BLaER1 (cell line): ENCODE results near the gene SNX22.
"Not testable (repeated sequence)": the region's sequence is repeated elsewhere in the genome, so short reads cannot be mapped to it uniquely, and the experiment has no call there.

Source experiments
- H3K27ac ChIP-seq: shearing (Covaris generic); formaldehyde crosslinking; 2 replicates; pipeline ENCODE4 v1.8.1; 2022
- H3K27me3 ChIP-seq: shearing (Covaris generic); formaldehyde crosslinking; 2 replicates; pipeline ENCODE4 v1.8.1; 2022
- H3K36me3 ChIP-seq: shearing (Covaris generic); formaldehyde crosslinking; 2 replicates; pipeline ENCODE4 v1.8.1; 2022
- H3K4me1 ChIP-seq: shearing (Covaris generic); formaldehyde crosslinking; 2 replicates; pipeline ENCODE4 v1.8.1; 2022
- H3K4me2 ChIP-seq: shearing (Covaris generic); formaldehyde crosslinking; 2 replicates; pipeline ENCODE4 v1.8.1; 2022
- H3K4me3 ChIP-seq: shearing (Covaris generic); formaldehyde crosslinking; 2 replicates; pipeline ENCODE4 v1.8.1; 2022
- H3K9ac ChIP-seq: shearing (Covaris generic); formaldehyde crosslinking; 2 replicates; pipeline ENCODE4 v1.8.1; 2022
- H3K9me3 ChIP-seq: shearing (Covaris generic); formaldehyde crosslinking; 2 replicates; pipeline ENCODE4 v1.8.1; 2022
- H4K20me1 ChIP-seq: shearing (Covaris generic); formaldehyde crosslinking; 2 replicates; pipeline ENCODE4 v1.8.1; 2022
- Cebpa-rat ChIP-seq: shearing (Covaris generic); IDR thresholded peaks from 2 replicates; pipeline ENCODE4 v1.8.1; 2022

SNX22 gene

GRCh38 chr15:64151727-64152506 is at the start of gene SNX22:
TSS of gene SNX22 (plus strand) at chr15:64151731. CDS start at chr15:64151776, 45 bp downstream.
- Histone ChIP-seq H3K9me3 (no peaks in the 10 kb centered on the region), H3K4me3 (peak within 1 kb of the TSS; percentile 95), H3K27me3 (no peaks in the 10 kb centered on the region), H3K4me1 (peaks cover 54% of the 10 kb centered on the region), H3K36me3 (peaks cover 33% of the 10 kb centered on the region), H3K9ac (peak within 1 kb of the TSS; percentile 97), H3K27ac (peak within 1 kb of the TSS; percentile 98), H3K4me2 (peak within 1 kb of the TSS; percentile 97), H4K20me1 (peaks cover 34% of the 10 kb centered on the region)
- TF ChIP-seq Cebpa-rat = no peak

GRCh38 chr15:64102497-64102896 is 49.0 kb upstream of the SNX22 start:
- Histone ChIP-seq H4K20me1 (peaks cover 100% of the 10 kb centered on the region), H3K27me3 (no peaks in the 10 kb centered on the region), H3K4me3 (no peak overlapping the region), H3K27ac (no peak overlapping the region), H3K4me1 (peaks cover 35% of the 10 kb centered on the region), H3K4me2 (no peak overlapping the region), H3K9me3 (peaks cover 6% of the 10 kb centered on the region), H3K36me3 (peaks cover 37% of the 10 kb centered on the region), H3K9ac (no peak overlapping the region)
- TF ChIP-seq Cebpa-rat = no peak

GRCh38 chr15:64105113-64105704 is 46.3 kb upstream of the SNX22 start:
- H3K27me3 ChIP-seq = no peaks in the 10 kb centered on the region
- peaks cover 24% of the 10 kb centered on the region for H3K4me1 ChIP-seq
- H3K27ac ChIP-seq = no peak overlapping the region
- H3K9ac ChIP-seq = no peak overlapping the region
- no peak for TF ChIP-seq Cebpa-rat
- H3K4me3 ChIP-seq = no peak overlapping the region
- peaks cover 33% of the 10 kb centered on the region for H3K36me3 ChIP-seq
- H3K4me2 ChIP-seq = no peak overlapping the region
- peaks cover 100% of the 10 kb centered on the region for H4K20me1 ChIP-seq
- H3K9me3 ChIP-seq = peaks cover 6% of the 10 kb centered on the region

- H4K20me1 ChIP-seq = peaks cover 100% of the 10 kb centered on the region
- no peak for TF ChIP-seq Cebpa-rat
- H3K36me3 ChIP-seq = peaks cover 29% of the 10 kb centered on the region
- H3K4me1 ChIP-seq = peaks cover 28% of the 10 kb centered on the region
- peaks cover 4% of the 10 kb centered on the region for H3K9me3 ChIP-seq
- no peak overlapping the region for H3K27ac ChIP-seq
- H3K9ac ChIP-seq = no peak overlapping the region
- H3K4me2 ChIP-seq = no peak overlapping the region
- H3K27me3 ChIP-seq = no peaks in the 10 kb centered on the region
- no peak overlapping the region for H3K4me3 ChIP-seq
These were observed 44.2 kb upstream of the SNX22 start for GRCh38 chr15:64107337-64107736.

GRCh38 chr15:64110108-64110701 is 41.3 kb upstream of the SNX22 start:
- H3K9me3 ChIP-seq, H3K9ac ChIP-seq, H3K27me3 ChIP-seq, H3K4me3 ChIP-seq, H3K27ac ChIP-seq: not testable (repeated sequence)
- peaks cover 28% of the 10 kb centered on the region for H3K4me1 ChIP-seq
- H3K36me3 ChIP-seq = peaks cover 50% of the 10 kb centered on the region
- H3K4me2 ChIP-seq = peak overlapping the region; percentile 58
- H4K20me1 ChIP-seq = peaks cover 100% of the 10 kb centered on the region

GRCh38 chr15:64110950-64111678 is 40.4 kb upstream of the SNX22 start:
- Histone ChIP-seq H3K4me3 (no peak overlapping the region), H3K9me3 (no peaks in the 10 kb centered on the region), H3K4me2 (peak overlapping the region; percentile 58), H4K20me1 (peaks cover 100% of the 10 kb centered on the region), H3K27ac (no peak overlapping the region), H3K4me1 (peaks cover 28% of the 10 kb centered on the region), H3K27me3 (no peaks in the 10 kb centered on the region), H3K9ac (no peak overlapping the region), H3K36me3 (peaks cover 59% of the 10 kb centered on the region)
- no peak for TF ChIP-seq Cebpa-rat

GRCh38 chr15:64111679-64112050 is 39.9 kb upstream of the SNX22 start:
- H3K27ac ChIP-seq = no peak overlapping the region
- peaks cover 100% of the 10 kb centered on the region for H4K20me1 ChIP-seq
- H3K36me3 ChIP-seq = peaks cover 59% of the 10 kb centered on the region
- no peak for TF ChIP-seq Cebpa-rat
- no peak overlapping the region for H3K4me3 ChIP-seq
- no peak overlapping the region for H3K9ac ChIP-seq
- peaks cover 28% of the 10 kb centered on the region for H3K4me1 ChIP-seq
- no peak overlapping the region for H3K4me2 ChIP-seq
- no peaks in the 10 kb centered on the region for H3K9me3 ChIP-seq
- H3K27me3 ChIP-seq = no peaks in the 10 kb centered on the region

- Histone ChIP-seq H4K20me1 (peaks cover 100% of the 10 kb centered on the region), H3K9ac (no peak overlapping the region), H3K4me1 (peaks cover 28% of the 10 kb centered on the region), H3K9me3 (no peaks in the 10 kb centered on the region), H3K4me2 (no peak overlapping the region), H3K36me3 (peaks cover 59% of the 10 kb centered on the region), H3K27me3 (no peaks in the 10 kb centered on the region), H3K27ac (no peak overlapping the region), H3K4me3 (no peak overlapping the region)
- no peak for TF ChIP-seq Cebpa-rat
These were observed 39.3 kb upstream of the SNX22 start for GRCh38 chr15:64112073-64112772.

- Histone ChIP-seq H3K9me3 (no peaks in the 10 kb centered on the region), H3K4me2 (no peak overlapping the region), H3K4me1 (peaks cover 28% of the 10 kb centered on the region), H3K27me3 (no peaks in the 10 kb centered on the region), H3K9ac (no peak overlapping the region), H3K27ac (no peak overlapping the region), H4K20me1 (peaks cover 100% of the 10 kb centered on the region), H3K4me3 (no peak overlapping the region), H3K36me3 (peaks cover 61% of the 10 kb centered on the region)
- TF ChIP-seq Cebpa-rat = no peak
These were observed 38.6 kb upstream of the SNX22 start for GRCh38 chr15:64112904-64113303.
